HG03280 (cell line): ENCODE results near the gene CILP2.

Source experiments
- ATAC-seq: cut with Tn5 transposase; IDR thresholded peaks from one replicate; pipeline ENCODE4 v1.9.1; 2021; ENCODE audit warnings: mild to moderate bottlenecking, moderate library complexity; ENCODE audit not compliant: unreplicated experiment

Gene CILP2

DNA sequence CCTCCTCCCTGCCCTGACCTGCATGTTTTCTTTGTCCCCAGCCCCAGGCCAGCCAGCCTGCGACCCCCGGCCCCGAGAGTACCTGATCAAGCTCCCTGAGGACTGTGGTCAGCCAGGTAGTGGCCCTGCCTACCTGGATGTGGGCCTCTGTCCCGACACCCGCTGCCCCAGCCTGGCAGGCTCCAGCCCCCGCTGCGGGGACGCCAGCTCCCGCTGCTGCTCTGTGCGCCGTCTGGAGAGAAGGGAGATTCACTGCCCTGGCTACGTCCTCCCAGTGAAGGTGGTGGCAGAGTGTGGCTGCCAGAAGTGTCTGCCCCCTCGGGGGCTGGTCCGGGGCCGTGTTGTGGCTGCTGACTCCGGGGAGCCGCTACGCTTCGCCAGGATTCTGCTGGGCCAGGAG, 5.6 kb downstream of the CILP2 start:
- ATAC-seq = no peak

GRCh38 chr19:19544257-19544953, 6.3 kb downstream of the CILP2 start:
- no peak for ATAC-seq

GRCh38 chr19:19544954-19545591, 7.0 kb downstream of the CILP2 start:
- no peak for ATAC-seq

GRCh38 chr19:19545707-19546106, 7.6 kb downstream of the CILP2 start:
- ATAC-seq = no peak

- ATAC-seq = no peak
Measured at GRCh38 chr19:19546751-19547162, 8.7 kb downstream of the CILP2 start.

- no peak for ATAC-seq
Measured at GRCh38 chr19:19547674-19548336, 9.7 kb downstream of the CILP2 start.

DNA sequence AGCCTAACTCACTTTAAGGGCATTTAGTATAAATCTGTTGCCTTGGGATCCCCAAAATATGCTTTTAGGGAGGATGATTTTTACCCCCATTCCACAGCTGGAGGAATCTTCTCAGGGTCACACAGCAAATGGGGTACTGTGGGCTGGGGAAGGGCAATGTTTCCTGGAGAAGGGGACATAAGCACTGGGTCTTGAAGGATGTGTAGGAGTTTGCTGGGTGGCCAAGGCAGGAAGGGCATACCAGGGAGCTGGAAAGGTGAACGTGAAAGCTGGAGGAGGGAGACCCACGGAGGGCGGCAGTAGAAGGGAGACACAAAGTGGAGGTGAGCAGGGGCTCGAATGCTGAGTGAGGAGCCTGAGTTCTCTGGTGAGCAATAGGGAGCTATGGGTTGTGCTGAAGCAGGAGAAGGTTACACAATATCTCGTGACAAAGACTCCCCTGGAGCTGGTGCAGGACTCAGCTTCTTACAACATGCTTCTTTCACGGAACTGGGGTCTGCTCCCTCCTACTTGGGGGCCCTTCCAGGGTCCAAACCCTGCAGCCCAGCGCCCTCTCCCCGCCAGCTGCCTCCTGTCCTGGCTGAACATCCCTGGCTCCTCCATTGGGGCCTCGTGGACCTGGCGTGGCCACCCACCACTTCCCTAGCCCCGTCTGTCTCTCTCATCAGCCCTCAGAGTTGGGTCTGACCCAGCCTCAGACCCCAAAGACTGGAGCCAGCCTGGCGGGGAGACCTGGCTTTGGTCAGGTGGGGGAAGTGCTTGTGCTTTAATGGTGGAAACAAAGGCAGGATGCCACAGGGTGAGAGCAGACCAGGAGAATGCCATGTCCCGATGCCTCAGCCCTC, 11.1 kb downstream of the CILP2 start:
- ATAC-seq = no peak

DNA sequence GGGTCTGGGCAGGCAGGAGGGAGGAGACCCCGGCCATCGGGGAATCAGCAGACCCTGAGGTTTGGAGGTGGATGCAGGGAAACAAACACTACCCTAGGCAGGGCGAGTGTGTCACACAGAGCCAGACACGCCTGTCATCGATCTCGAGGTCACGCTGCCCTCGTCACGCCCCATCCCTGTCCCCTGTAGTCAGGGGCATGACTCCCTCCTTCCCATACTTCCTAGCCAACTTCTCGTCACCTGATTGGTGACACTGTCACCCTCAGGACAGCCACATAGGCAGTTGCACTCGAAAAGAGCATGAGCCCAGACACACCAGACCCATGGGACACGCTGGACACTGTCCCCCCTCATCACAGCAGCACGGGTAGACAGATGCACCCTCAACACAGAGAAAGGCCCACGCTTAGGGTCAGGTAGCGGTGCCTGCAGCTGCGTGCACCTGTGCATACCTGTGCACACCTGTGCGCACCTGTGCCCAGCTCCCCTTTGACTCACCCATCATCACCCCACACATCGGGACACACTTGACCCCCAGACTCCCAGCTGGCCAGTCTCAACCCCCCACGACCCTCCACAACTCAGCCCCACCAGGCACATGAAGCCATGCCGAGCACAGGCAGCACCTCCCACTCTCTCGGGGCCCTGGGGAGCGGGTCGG, 11.9 kb downstream of the CILP2 start:
- ATAC-seq = no peak

GRCh38 chr19:19550485-19550929, 12.4 kb downstream of the CILP2 start:
- no peak for ATAC-seq

DNA sequence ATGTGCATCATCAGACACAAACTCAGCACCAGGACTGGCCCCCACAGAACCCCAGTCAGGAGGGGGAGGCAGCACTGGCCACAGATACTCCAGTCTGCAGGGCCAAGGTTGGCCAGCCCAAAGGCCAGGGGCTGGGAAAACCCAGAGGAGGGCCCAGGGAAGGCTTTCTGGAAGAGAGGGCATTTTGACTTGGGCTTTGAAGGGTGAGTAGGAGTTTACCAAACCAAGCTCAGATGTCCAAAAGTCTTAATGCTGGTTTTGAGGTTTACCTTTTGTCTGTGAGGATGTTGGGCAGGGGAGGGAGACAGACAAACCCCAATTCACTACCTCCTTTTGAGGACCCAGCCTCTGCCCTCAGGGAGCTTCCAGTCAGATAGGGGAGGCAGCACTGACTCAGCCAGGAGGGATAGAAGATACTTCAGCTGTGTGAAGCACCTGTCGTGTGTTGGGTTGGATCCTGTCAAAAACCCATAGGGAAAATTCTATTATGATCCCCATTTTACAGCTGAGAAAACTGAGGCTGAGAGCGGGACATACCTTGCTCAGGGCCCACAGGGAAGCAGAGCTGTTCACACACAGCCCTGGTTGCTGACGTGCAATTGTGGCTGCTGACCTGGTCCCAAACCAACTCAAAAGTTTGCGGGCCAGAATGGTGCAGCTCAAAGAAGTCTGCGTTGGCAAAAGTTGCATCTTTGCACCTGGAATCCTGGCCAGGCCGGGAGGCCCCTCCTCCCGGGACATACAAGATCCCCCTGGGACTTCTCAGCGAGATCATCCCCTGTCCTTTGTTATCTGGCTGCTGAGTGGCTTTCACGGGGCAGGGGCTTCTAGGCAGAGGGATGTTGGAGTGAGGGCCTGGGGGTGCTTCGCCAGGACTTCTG, 13.1 kb downstream of the CILP2 start:
- no peak for ATAC-seq

DNA sequence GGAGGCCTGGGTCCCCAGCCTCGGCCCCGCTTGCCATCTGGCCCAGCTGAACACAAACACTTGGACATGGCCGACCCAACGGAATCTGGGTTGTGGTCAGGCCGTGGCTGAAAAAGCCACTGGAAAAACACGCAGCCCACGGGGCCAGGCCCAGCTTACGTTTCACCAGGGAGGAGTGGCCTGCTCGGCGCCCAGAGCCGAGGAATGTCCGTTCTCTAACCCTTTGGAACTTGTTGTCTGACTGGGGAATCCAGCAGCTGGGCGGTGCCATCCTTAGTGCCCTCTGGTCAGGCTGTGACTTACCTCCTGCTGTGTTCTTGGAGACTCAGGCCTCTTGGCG, 13.8 kb downstream of the CILP2 start:
- no peak for ATAC-seq

GRCh38 chr19:19552798-19553197, 14.7 kb downstream of the CILP2 start:
- ATAC-seq = no peak

DNA sequence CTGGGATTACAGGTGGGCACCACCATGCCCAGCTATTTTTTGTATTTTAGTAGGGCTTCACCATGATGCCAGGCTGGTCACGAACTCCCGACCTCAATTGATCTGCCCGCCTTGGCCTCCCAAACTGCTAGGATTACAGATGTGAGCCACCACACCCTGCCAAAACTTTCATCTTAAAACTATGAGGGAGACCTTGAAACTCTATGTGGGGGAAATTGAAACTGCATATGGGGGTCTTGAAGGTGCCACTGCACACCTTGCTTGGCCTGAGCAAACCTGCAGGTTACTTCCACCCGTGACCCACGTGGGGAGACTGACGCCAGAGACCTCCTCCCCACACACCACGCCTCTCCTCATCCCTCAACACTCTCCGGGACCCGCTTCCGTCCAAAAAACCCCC, 15.6 kb downstream of the CILP2 start:
- ATAC-seq = no peak

DNA sequence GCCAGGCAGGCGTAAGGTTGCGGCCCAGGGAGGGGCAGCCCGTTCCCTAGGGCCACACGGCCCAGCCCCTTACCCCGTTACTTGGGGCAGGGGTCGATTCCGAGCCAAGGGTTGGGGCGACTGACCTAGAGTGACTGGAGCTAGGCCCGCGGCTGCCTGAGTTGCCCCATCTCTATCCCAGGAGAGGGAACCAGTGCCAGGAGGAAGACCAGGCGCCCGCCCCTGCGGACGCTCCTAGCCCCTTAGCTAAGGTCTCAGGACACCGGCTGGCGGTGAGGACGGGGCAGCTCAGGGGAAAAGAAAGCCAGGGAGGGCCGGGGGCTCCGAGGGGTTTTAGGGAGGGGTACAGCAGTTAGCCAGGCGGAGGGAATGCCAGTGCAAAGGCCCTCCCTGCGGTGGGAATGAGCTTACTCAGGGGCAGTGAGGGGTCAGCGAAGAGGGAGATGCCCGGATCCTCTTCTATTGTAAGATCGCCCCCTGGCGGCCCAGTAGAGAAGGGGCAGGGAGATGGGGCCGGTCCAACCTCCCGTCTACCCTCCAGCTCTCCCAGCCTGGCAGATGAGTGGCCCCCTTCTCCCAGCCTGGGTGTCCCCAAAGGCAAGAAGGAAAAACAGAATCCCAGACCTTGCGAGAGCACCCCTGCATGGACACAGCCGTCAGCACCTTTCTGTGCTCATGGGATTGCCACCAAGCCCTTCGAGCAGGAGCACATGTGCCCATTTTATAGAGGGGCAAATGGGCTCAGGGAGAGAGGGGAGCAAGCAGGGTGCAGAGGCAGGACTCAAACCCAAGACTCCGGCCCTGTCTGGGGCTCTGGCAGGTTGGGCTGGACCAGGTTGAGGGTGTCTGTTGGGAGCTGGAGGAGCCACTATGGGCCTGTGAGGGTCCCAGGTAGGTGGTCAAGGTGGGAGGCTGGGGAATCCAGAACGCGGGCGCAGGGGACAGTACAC, 16.3 kb downstream of the CILP2 start:
- no peak for ATAC-seq

- ATAC-seq = no peak
Measured at GRCh38 chr19:19558055-19558454, 20.0 kb downstream of the CILP2 start.

GRCh38 chr19:19558636-19559035, 20.6 kb downstream of the CILP2 start:
- ATAC-seq = no peak

- ATAC-seq = no peak
Measured at GRCh38 chr19:19559931-19560330, 21.9 kb downstream of the CILP2 start.

DNA sequence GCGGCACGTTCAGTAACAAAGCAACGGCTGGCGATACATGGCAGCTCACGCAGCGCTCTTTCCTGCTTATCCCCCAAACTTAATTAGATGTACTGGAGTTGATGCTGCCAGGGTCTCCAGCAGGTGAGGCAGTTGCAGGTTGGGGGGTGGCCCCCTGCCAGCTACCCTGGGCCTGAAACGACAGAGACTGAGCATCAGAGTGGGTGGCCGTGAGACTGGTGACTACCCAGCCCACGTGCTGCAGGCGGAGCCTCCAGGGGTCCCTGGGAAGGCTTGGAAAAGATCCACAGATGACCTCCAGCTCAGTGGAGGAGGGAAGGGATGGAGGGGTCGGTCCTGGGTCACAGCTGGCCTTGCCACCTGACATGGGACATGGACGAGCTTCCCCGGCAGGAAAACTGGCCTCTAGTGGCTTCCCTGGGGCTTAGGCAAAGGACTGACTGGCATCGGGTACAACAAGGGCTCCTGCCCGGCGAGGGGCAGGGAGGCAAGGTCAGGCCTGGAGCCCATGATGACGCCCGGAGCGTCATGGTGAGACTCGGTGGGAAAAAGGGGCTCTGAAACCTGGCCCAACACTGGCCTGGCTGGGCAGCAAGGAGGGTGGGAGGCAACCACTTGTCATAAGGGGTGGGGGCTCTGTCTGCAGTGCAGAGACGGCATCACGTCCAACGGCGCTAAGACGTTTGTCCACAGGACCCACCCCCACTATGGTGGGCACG, 24.0 kb downstream of the CILP2 start:
- no peak for ATAC-seq
